HG03139 (cell line): ENCODE results near the gene UHRF2.
"Not testable (repeated sequence)": the region's sequence is repeated elsewhere in the genome, so short reads cannot be mapped to it uniquely, and the experiment has no call there.

Source experiments
- ATAC-seq: cut with Tn5 transposase; IDR thresholded peaks from one replicate; pipeline ENCODE4 v1.9.1; 2021; ENCODE audit not compliant: unreplicated experiment

Gene UHRF2

GRCh38 chr9:6426117-6426516 lies 13.1 kb downstream of the UHRF2 start:
- no peak for ATAC-seq

GRCh38 chr9:6428940-6429889 lies 16.2 kb downstream of the UHRF2 start:
- peak; percentile 94 for ATAC-seq

GRCh38 chr9:6431038-6431437 lies 18.0 kb downstream of the UHRF2 start:
- no peak for ATAC-seq

- no peak for ATAC-seq
These were observed 20.4 kb downstream of the UHRF2 start for GRCh38 chr9:6433410-6433809.

- ATAC-seq = no peak
These were observed 26.2 kb downstream of the UHRF2 start for GRCh38 chr9:6439051-6439703.

GRCh38 chr9:6440405-6440804 lies 27.4 kb downstream of the UHRF2 start:
- no peak for ATAC-seq

- no peak for ATAC-seq
These were observed 28.3 kb downstream of the UHRF2 start for GRCh38 chr9:6441269-6441668.

- no peak for ATAC-seq
These were observed 30.7 kb downstream of the UHRF2 start for GRCh38 chr9:6443661-6444060.

GRCh38 chr9:6444128-6444527 lies 31.1 kb downstream of the UHRF2 start:
- ATAC-seq = no peak

- no peak for ATAC-seq
These were observed 36.1 kb downstream of the UHRF2 start for GRCh38 chr9:6449086-6449485.

GRCh38 chr9:6449645-6450044 lies 36.6 kb downstream of the UHRF2 start:
- ATAC-seq = no peak

GRCh38 chr9:6450641-6451375 lies 37.8 kb downstream of the UHRF2 start:
- ATAC-seq = no peak

GRCh38 chr9:6455292-6455691 lies 42.3 kb downstream of the UHRF2 start:
- not testable (repeated sequence) for ATAC-seq

GRCh38 chr9:6458704-6459103 lies 45.7 kb downstream of the UHRF2 start:
- ATAC-seq = not testable (repeated sequence)

GRCh38 chr9:6459718-6460117 lies 46.7 kb downstream of the UHRF2 start:
- no peak for ATAC-seq

GRCh38 chr9:6460189-6460768 lies 47.3 kb downstream of the UHRF2 start:
- no peak for ATAC-seq

- ATAC-seq = no peak
These were observed 48.6 kb downstream of the UHRF2 start for GRCh38 chr9:6461619-6462018.

- ATAC-seq = no peak
These were observed 54.1 kb downstream of the UHRF2 start for GRCh38 chr9:6467006-6467625.

GRCh38 chr9:6471231-6471850 lies 58.3 kb downstream of the UHRF2 start:
- no peak for ATAC-seq

- no peak for ATAC-seq
These were observed 60.2 kb downstream of the UHRF2 start for GRCh38 chr9:6473151-6473550.
